ENCODE data around the gene CYRIA. TPM values are rescaled to one million over a fixed set of nuclear protein-coding genes. Genes with fewer than 3 reads are reported as not detected.

Gene CYRIA
- total RNA-seq, 2 donors from 2014 or later: 0.86 to 1.4 TPM

- Mint-ChIP-seq H3K36me3 (ENCODE audit: low read depth) (no peaks in the 10 kb centered on the region), H3K4me1 (peaks cover 10% of the 10 kb centered on the region), H3K9me3 (no peaks in the 10 kb centered on the region), H3K27ac (no peak overlapping the region), H3K4me3 (no peak overlapping the region), H3K27me3 (ENCODE audit: insufficient read depth) (peaks cover 13% of the 10 kb centered on the region)
- no peak for TF ChIP-seq CTCF (conservative IDR thresholded peaks at IDR 0.05)
- H3K36me3 ChIP-seq (ENCODE audit: control insufficient read depth, insufficient read depth, low read length): no peaks in the 10 kb centered on the region
- H3K9me3 ChIP-seq (ENCODE audit: control insufficient read depth, low read length): no peaks in the 10 kb centered on the region
- DNase-seq: no peak
- no peak overlapping the region for H3K27ac ChIP-seq (ENCODE audit: low read depth, low read length)
- WGBS, 2 experiments (ENCODE audit: insufficient coverage in 1 of 2, insufficient read length in 1 of 2): 93 to 96% methylated on average over 5 to 9 of the region's 9 CpGs
- H3K4me1 ChIP-seq (ENCODE audit: control insufficient read depth, insufficient read depth, low read length): no peaks in the 10 kb centered on the region
- H3K27me3 ChIP-seq (ENCODE audit: control insufficient read depth, insufficient read depth, low read length, poor library complexity, severe bottlenecking): peaks cover 21% of the 10 kb centered on the region
- H3K4me3 ChIP-seq (ENCODE audit: low read length): no peak overlapping the region
- H3K9ac ChIP-seq (ENCODE audit: extremely low read depth, low read length, poor library complexity, severe bottlenecking): no peak overlapping the region
Observed at GRCh38 chr2:16649353-16650286, 16.0 kb downstream of the CYRIA start.

GRCh38 chr2:16647992-16648617, 17.5 kb downstream of the CYRIA start:
- H3K4me1 ChIP-seq (ENCODE audit: control insufficient read depth, insufficient read depth, low read length): no peaks in the 10 kb centered on the region
- peaks cover 14% of the 10 kb centered on the region for H3K27me3 ChIP-seq (ENCODE audit: control insufficient read depth, insufficient read depth, low read length, poor library complexity, severe bottlenecking)
- peaks cover 8% of the 10 kb centered on the region for H3K4me1 Mint-ChIP-seq
- no peaks in the 10 kb centered on the region for H3K9me3 Mint-ChIP-seq
- no peak overlapping the region for H3K4me3 ChIP-seq (ENCODE audit: low read length)
- no peak overlapping the region for H3K4me3 Mint-ChIP-seq
- H3K9ac ChIP-seq (ENCODE audit: extremely low read depth, low read length, poor library complexity, severe bottlenecking): no peak overlapping the region
- no peak overlapping the region for H3K27ac ChIP-seq (ENCODE audit: low read depth, low read length)
- DNase-seq: no peak
- TF ChIP-seq CTCF (conservative IDR thresholded peaks at IDR 0.05): no peak
- no peaks in the 10 kb centered on the region for H3K9me3 ChIP-seq (ENCODE audit: control insufficient read depth, low read length)
- WGBS, 2 experiments (ENCODE audit: insufficient coverage in 1 of 2, insufficient read length in 1 of 2): 100% methylated on average over 2 of the region's 2 CpGs; no CpG with 5 or more reads in 1 of the 2 experiments
- no peak overlapping the region for H3K27ac Mint-ChIP-seq
- H3K36me3 ChIP-seq (ENCODE audit: control insufficient read depth, insufficient read depth, low read length): no peaks in the 10 kb centered on the region
- peaks cover 9% of the 10 kb centered on the region for H3K27me3 Mint-ChIP-seq (ENCODE audit: insufficient read depth)
- no peaks in the 10 kb centered on the region for H3K36me3 Mint-ChIP-seq (ENCODE audit: low read depth)

GRCh38 chr2:16645775-16646559, 19.7 kb downstream of the CYRIA start:
- Mint-ChIP-seq H3K9me3 (no peaks in the 10 kb centered on the region), H3K36me3 (ENCODE audit: low read depth) (no peaks in the 10 kb centered on the region), H3K4me1 (peaks cover 4% of the 10 kb centered on the region), H3K27ac (no peak overlapping the region), H3K27me3 (ENCODE audit: insufficient read depth) (no peaks in the 10 kb centered on the region), H3K4me3 (no peak overlapping the region)
- Histone ChIP-seq H3K27ac (ENCODE audit: low read depth, low read length) (no peak overlapping the region), H3K27me3 (ENCODE audit: control insufficient read depth, insufficient read depth, low read length, poor library complexity, severe bottlenecking) (no peaks in the 10 kb centered on the region), H3K4me1 (ENCODE audit: control insufficient read depth, insufficient read depth, low read length) (no peaks in the 10 kb centered on the region), H3K4me3 (ENCODE audit: low read length) (no peak overlapping the region), H3K36me3 (ENCODE audit: control insufficient read depth, insufficient read depth, low read length) (no peaks in the 10 kb centered on the region), H3K9me3 (ENCODE audit: control insufficient read depth, low read length) (no peaks in the 10 kb centered on the region), H3K9ac (ENCODE audit: extremely low read depth, low read length, poor library complexity, severe bottlenecking) (no peak overlapping the region)
- no peak for DNase-seq
- TF ChIP-seq CTCF (conservative IDR thresholded peaks at IDR 0.05): no peak
- WGBS, 2 experiments (ENCODE audit: insufficient coverage in 1 of 2, insufficient read length in 1 of 2): 85% methylated on average over 3 of the region's 3 CpGs; no CpG with 5 or more reads in 1 of the 2 experiments
